IMR-90 (cell line): ENCODE measurements around the gene GAPDH. TPM values are rescaled to one million over a fixed set of nuclear protein-coding genes. Genes with fewer than 3 reads are reported as not detected.

Experiments used
- ATAC-seq: fragments of 200-7000 bp; cut with Tn5 transposase; 2 replicates; pipeline ENCODE4 v1.9.1; 2020; ENCODE audit warnings: low read depth, mild to moderate bottlenecking, moderate library complexity
- BruUV-seq: library from RNA; stranded (reverse); fragments of 400-500 nt; replicated peaks from 2 replicates; lab custom pipeline; 2021; lab: Mats Ljungman, UMichigan
- CTCF ChIA-PET: fragments of 300-600 bp; formaldehyde crosslinking; extraction: SDS; loops from one replicate; lab custom pipeline; 2021; ENCODE audit warnings: antibody characterized with exemption; lab: Yijun Ruan, JAX
- POLR2A ChIA-PET: fragments of 300-600 bp; sonication (Branson Sonifier 250); formaldehyde crosslinking; loops from one replicate; lab custom pipeline; 2022; ENCODE audit warnings: antibody characterized with exemption; ENCODE audit not compliant: unreplicated experiment; lab: Charles Lee
- DNase-seq: peaks from one replicate; pipeline ENCODE4 v3.0.0; 2013
- H2AFZ ChIP-seq: replicated peaks from 2 replicates; pipeline ENCODE3; 2013; ENCODE audit warnings: low read length, mild to moderate bottlenecking; ENCODE audit not compliant: poor library complexity
- H2AK5ac ChIP-seq: 2 replicates; pipeline ENCODE4 v1.6.1; 2013; ENCODE audit warnings: low read depth, low read length, inconsistent platforms
- H2AK9ac ChIP-seq: replicated peaks from 2 replicates; pipeline ENCODE3; 2013; ENCODE audit warnings: mild to moderate bottlenecking, low read depth, low read length, moderate library complexity; ENCODE audit not compliant: poor library complexity
- H2BK120ac ChIP-seq: 2 replicates; pipeline ENCODE4 v1.6.1; 2013; ENCODE audit warnings: low read depth, low read length, inconsistent platforms
- H2BK15ac ChIP-seq: 3 replicates; pipeline ENCODE4 v1.6.1; 2013; ENCODE audit warnings: low read depth, low read length, inconsistent platforms
- H2BK20ac ChIP-seq: 2 replicates; pipeline ENCODE4 v1.6.1; 2013; ENCODE audit warnings: low read depth, mild to moderate bottlenecking, inconsistent platforms, low read length, moderate library complexity
- H2BK5ac ChIP-seq: 2 replicates; pipeline ENCODE4 v1.6.1; 2013; ENCODE audit warnings: mild to moderate bottlenecking, low read depth, low read length, inconsistent platforms; ENCODE audit not compliant: poor library complexity, severe bottlenecking
- H3K14ac ChIP-seq: replicated peaks from 2 replicates; pipeline ENCODE4 v1.6.1; 2013; ENCODE audit warnings: low read depth, low read length, inconsistent platforms
- H3K18ac ChIP-seq: 2 replicates; pipeline ENCODE4 v1.6.1; 2013; ENCODE audit warnings: low read depth, low read length, control low read depth
- H3K23ac ChIP-seq: 2 replicates; pipeline ENCODE4 v1.6.1; 2013; ENCODE audit warnings: low read depth, low read length, inconsistent platforms
- H3K27ac ChIP-seq: 2 replicates; pipeline ENCODE4 v1.5.1; 2013; ENCODE audit warnings: mild to moderate bottlenecking, control low read depth, low read length; ENCODE audit not compliant: insufficient read depth
- H3K27me3 ChIP-seq: 2 replicates; pipeline ENCODE4 v1.6.1; 2013; ENCODE audit warnings: low read length; ENCODE audit not compliant: control insufficient read depth, insufficient read depth
- H3K36me3 ChIP-seq: 2 replicates; pipeline ENCODE4 v1.6.1; 2013; ENCODE audit warnings: low read length, mixed read lengths; ENCODE audit not compliant: control insufficient read depth, insufficient read depth
- H3K4ac ChIP-seq: 2 replicates; pipeline ENCODE4 v1.6.1; 2013; ENCODE audit warnings: low read depth, low read length, inconsistent platforms
- H3K4me1 ChIP-seq: 2 replicates; pipeline ENCODE4 v1.6.1; 2013; ENCODE audit warnings: low read length, mixed read lengths; ENCODE audit not compliant: control insufficient read depth, insufficient read depth
- H3K4me2 ChIP-seq: 2 replicates; pipeline ENCODE4 v1.6.1; 2013; ENCODE audit warnings: low read depth, mild to moderate bottlenecking, control low read depth, low read length, moderate library complexity
- H3K4me3 ChIP-seq: 2 replicates; pipeline ENCODE4 v1.5.1; 2013; ENCODE audit warnings: low read depth, mild to moderate bottlenecking, control low read depth, low read length, moderate library complexity; ENCODE audit not compliant: insufficient read depth
- H3K56ac ChIP-seq: 2 replicates; pipeline ENCODE4 v1.6.1; 2013; ENCODE audit warnings: low read length, inconsistent platforms; ENCODE audit not compliant: insufficient read depth; ENCODE audit errors: extremely low read depth
- H3K79me1 ChIP-seq, 2 experiments: 2 replicates each; pipeline ENCODE4 v1.6.1; 2013; ENCODE audit warnings: low read length in 2 of 2, inconsistent platforms in 1 of 2, low read depth in 1 of 2
- H3K9ac ChIP-seq: 2 replicates; pipeline ENCODE4 v1.6.1; 2013; ENCODE audit warnings: low read depth, low read length, control low read depth
- H3K9me1 ChIP-seq: 2 replicates; pipeline ENCODE4 v1.6.1; 2013; ENCODE audit warnings: low read length, inconsistent platforms; ENCODE audit not compliant: insufficient read depth
- H3K9me3 ChIP-seq: 2 replicates; pipeline ENCODE4 v1.6.1; 2013; ENCODE audit warnings: low read length; ENCODE audit not compliant: control insufficient read depth, insufficient read depth
- H4K20me1 ChIP-seq: 2 replicates; pipeline ENCODE4 v1.6.1; 2013; ENCODE audit warnings: low read length, inconsistent platforms; ENCODE audit not compliant: insufficient read depth
- H4K5ac ChIP-seq: 2 replicates; pipeline ENCODE4 v1.6.1; 2013; ENCODE audit warnings: mild to moderate bottlenecking, low read depth, low read length, control low read depth
- H4K8ac ChIP-seq, 2 experiments: 2 replicates each; pipeline ENCODE4 v1.6.1; 2013; ENCODE audit warnings: low read depth in 2 of 2, low read length in 2 of 2, control low read depth in 1 of 2, inconsistent platforms in 1 of 2
- H4K91ac ChIP-seq: 2 replicates; pipeline ENCODE4 v1.6.1; 2013; ENCODE audit warnings: low read depth, low read length, inconsistent platforms; ENCODE audit not compliant: insufficient read depth
- CEBPB ChIP-seq: IDR thresholded peaks from 2 replicates; pipeline ENCODE4 v1.6.1; 2012; ENCODE audit warnings: low read depth, low read length, improper control_type of control experiment
- SMC3 ChIP-seq: fragments of 150-350 bp; IDR thresholded peaks from 2 replicates; pipeline ENCODE4 v1.6.1; 2016; ENCODE audit warnings: low read depth, mild to moderate bottlenecking, antibody characterized with exemption, low read length, moderate library complexity
- WGBS, 2 experiments: methylation state at CpG; one replicate each; pipeline versions ENCODE4 v1.1.5 to v1.1.7; 2013; ENCODE audit warnings: missing lambda C conversion rate in 2 of 2; ENCODE audit not compliant: insufficient read length in 1 of 2; ENCODE audit errors: extremely low coverage in 2 of 2; 5-methylcytosine and 5-hydroxymethylcytosine counted together
- dilution Hi-C: fragments of 300-500 bp; cut with HindIII; formaldehyde crosslinking; loops from one replicate; pipeline ENCODE4 v1.14.3; 2018; ENCODE audit warnings: low sequenced_read_pairs; ENCODE audit not compliant: unreplicated experiment
- in situ Hi-C: fragments of 300-500 bp; cut with MboI; formaldehyde crosslinking; loops from 3 replicates; pipeline ENCODE4 v1.14.3; 2019; ENCODE audit warnings: low sequenced_read_pairs, inconsistent platforms, mixed read lengths
- intact Hi-C: fragments of 100-400 bp; cut with micrococcal nuclease; formaldehyde crosslinking; loops from 2 replicates; pipeline ENCODE4 v1.10.0; 2022
- polyA plus RNA-seq, 3 experiments: library from polyadenylated mRNA; depleted of rRNA; stranded (reverse); fragments of >200 nt; gene quantifications; 2 replicates each; pipeline ENCODE4 v1.2.3, GENCODE V29; 2012; ENCODE audit warnings: low replicate concordance in 1 of 3
- total RNA-seq: library from RNA; depleted of rRNA; stranded (reverse); fragments of >200 nt; gene quantifications from 2 replicates; pipeline ENCODE4 v1.2.3, GENCODE V29; 2012

GAPDH gene
- total and polyA plus RNA-seq, 2 of the 4 experiments (the other 2 are of a cell fraction): 12,939 to 21,893 TPM

DNA sequence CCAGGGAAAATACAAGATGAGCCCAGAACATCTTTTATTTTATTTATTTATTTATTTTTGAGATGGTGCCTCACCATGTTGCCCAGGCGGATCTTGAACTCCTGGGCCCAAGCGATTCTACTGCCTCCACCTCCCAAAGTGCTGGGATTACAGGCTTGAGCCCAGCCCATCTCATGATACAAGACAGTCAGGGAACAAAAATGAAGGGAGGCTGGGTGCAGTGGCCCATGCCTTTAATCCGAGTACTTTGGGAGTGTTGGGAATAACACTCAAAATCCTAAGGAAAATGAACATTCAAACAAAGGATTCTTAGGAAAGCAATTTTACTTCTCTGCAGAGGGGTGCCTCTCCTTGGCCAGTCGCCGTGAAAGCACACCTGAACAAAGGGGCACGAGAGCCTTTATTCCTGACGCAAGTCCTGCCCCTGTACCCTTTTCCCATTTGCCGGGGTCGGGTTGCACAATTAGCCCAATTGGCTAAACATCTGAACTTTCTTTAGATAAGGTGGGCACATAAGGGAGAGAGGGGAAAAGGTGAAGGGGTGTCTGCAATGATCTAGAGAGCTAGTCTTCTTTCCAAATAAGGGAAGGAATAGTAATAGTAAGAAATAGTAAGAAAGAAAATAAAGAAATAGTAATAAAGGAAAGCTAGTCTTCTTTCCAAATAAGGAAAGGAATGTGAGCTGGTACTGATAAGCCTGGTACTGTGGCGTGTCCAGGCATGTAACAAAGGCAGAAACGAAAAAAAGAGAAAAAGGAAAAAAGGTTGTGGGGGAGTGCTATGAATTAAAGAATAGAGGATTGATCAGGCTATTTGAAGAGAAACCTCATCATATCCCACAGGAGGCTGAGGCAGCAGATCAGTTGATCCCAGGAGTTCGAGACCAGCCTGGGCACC lies 27.0 kb upstream of the GAPDH start:
- ATAC-seq: peak; percentile 86
- Histone ChIP-seq H2BK20ac (peak overlapping the region; percentile 90), H3K4ac (peak overlapping the region; percentile 96), H3K18ac (peak overlapping the region; percentile 100), H2BK120ac (peak overlapping the region; percentile 97), H3K4me2 (no peak overlapping the region), H4K5ac (peak overlapping the region; percentile 99), H2AK9ac (peak overlapping the region; percentile 93), H2AFZ (peak overlapping the region; percentile 63), H3K4me3 (no peak overlapping the region), H3K9me3 (no peaks in the 10 kb centered on the region), H3K4me1 (peaks cover 10% of the 10 kb centered on the region), H2BK5ac (peak overlapping the region; percentile 97), H3K9ac (peak overlapping the region; percentile 37; the same call in 1 of the 2 replicates), H3K14ac (peak overlapping the region; percentile 94), H2AK5ac (peak overlapping the region; percentile 93), H4K91ac (peak overlapping the region; percentile 96), H4K20me1 (no peaks in the 10 kb centered on the region), H2BK15ac (peak overlapping the region; percentile 97), H4K8ac (peak overlapping the region; percentile 98 to 99), H3K27ac (peak overlapping the region; percentile 93), H3K36me3 (peaks cover 19% of the 10 kb centered on the region), H3K23ac (peak overlapping the region; percentile 96; the same call in 1 of the 2 replicates), H3K9me1 (no peaks in the 10 kb centered on the region; the same call in none of the 2 replicates), H3K27me3 (no peaks in the 10 kb centered on the region), H3K79me1 (peaks cover 42 to 60% of the 10 kb centered on the region in 2 experiments), H3K56ac (peak overlapping the region; percentile 88; the same call in 1 of the 2 replicates)
- in situ Hi-C loops (no loop called here), dilution Hi-C loops (no loop called here), intact Hi-C loops (no loop called here)
- POLR2A ChIA-PET: interaction anchor here (1.3 kb wide), 1 partner anchor 27 kb away, joined by 15 read pairs; the partner anchor contains the start of gene GAPDH
- TF ChIP-seq CEBPB (peak; percentile 22; the same call in 1 of the 2 replicates), SMC3 (no peak)
- no TSS peak for BruUV-seq
- peak; percentile 42 for DNase-seq
- 80% methylated on average over 1 of the region's 12 CpGs; no CpG with 5 or more reads in 1 of the 2 experiments for WGBS, 2 experiments
- CTCF ChIA-PET: interaction anchor here (0.6 to 0.7 kb wide), 3 partner anchors 12 to 328 kb away, joined by 3 to 6 read pairs (median 4); no protein-coding TSS in a partner anchor
